GM19043 (cell line): ENCODE data around the gene ATP8B1.
"Not testable (repeated sequence)": the region's sequence is repeated elsewhere in the genome, so short reads cannot be mapped to it uniquely, and the experiment has no call there.

Experiments used
- ATAC-seq: cut with Tn5 transposase; IDR thresholded peaks from one replicate; pipeline ENCODE4 v1.9.1; 2021; ENCODE audit warnings: low read depth; ENCODE audit not compliant: unreplicated experiment

The ATP8B1 gene

GRCh38 chr18:57803103-57803969, at the start of gene ATP8B1:
Gene ATP8B1, minus strand, starts transcription at chr18:57803315. Its CDS starts 71,508 bp downstream, at chr18:57731807.
- ATAC-seq: peak; percentile 45

GRCh38 chr18:57850063-57850462, 46.9 kb upstream of the ATP8B1 start:
- no peak for ATAC-seq

GRCh38 chr18:57848374-57848773, 45.3 kb upstream of the ATP8B1 start:
- not testable (repeated sequence) for ATAC-seq

- not testable (repeated sequence) for ATAC-seq
These were observed 44.3 kb upstream of the ATP8B1 start for GRCh38 chr18:57847431-57847830.

GRCh38 chr18:57846258-57846657, 43.1 kb upstream of the ATP8B1 start:
- ATAC-seq: no peak

GRCh38 chr18:57845605-57846074, 42.5 kb upstream of the ATP8B1 start:
- peak; percentile 40 for ATAC-seq

- no peak for ATAC-seq
These were observed 41.2 kb upstream of the ATP8B1 start for GRCh38 chr18:57844319-57844718.

- ATAC-seq: no peak
These were observed 40.3 kb upstream of the ATP8B1 start for GRCh38 chr18:57843386-57843785.

GRCh38 chr18:57841568-57841967, 38.5 kb upstream of the ATP8B1 start:
- ATAC-seq: peak; percentile 37

- ATAC-seq: no peak
These were observed 36.8 kb upstream of the ATP8B1 start for GRCh38 chr18:57839942-57840381.

- ATAC-seq: peak; percentile 70
These were observed 34.9 kb upstream of the ATP8B1 start for GRCh38 chr18:57837917-57838548.

- no peak for ATAC-seq
These were observed 33.4 kb upstream of the ATP8B1 start for GRCh38 chr18:57836557-57836956.

- no peak for ATAC-seq
These were observed 32.8 kb upstream of the ATP8B1 start for GRCh38 chr18:57835904-57836303.

- no peak for ATAC-seq
These were observed 31.5 kb upstream of the ATP8B1 start for GRCh38 chr18:57834616-57835015.

GRCh38 chr18:57833441-57834101, 30.5 kb upstream of the ATP8B1 start:
- ATAC-seq: peak; percentile 43

- ATAC-seq: no peak
These were observed 29.6 kb upstream of the ATP8B1 start for GRCh38 chr18:57832730-57833129.

GRCh38 chr18:57831597-57832377, 28.7 kb upstream of the ATP8B1 start:
- no peak for ATAC-seq

- ATAC-seq: no peak
These were observed 24.5 kb upstream of the ATP8B1 start for GRCh38 chr18:57827646-57828045.

GRCh38 chr18:57826252-57826651, 23.1 kb upstream of the ATP8B1 start:
- ATAC-seq: no peak

- not testable (repeated sequence) for ATAC-seq
These were observed 17.5 kb upstream of the ATP8B1 start for GRCh38 chr18:57820583-57820982.
